Activated CD8-positive, alpha-beta T cell treated with anti-CD3 and anti-CD28 coated beads for 36 hours (primary cell): ENCODE data around the gene PPM1L. TPM values are rescaled to one million over a fixed set of nuclear protein-coding genes. Genes with fewer than 3 reads are reported as not detected.

Experiments used
- ATAC-seq: fragments of 200-7000 bp; cut with Tn5 transposase; one replicate; pipeline ENCODE4 v1.10.0; 2021; ENCODE audit warnings: mild to moderate bottlenecking, moderate library complexity
- CTCF ChIA-PET: fragments of 350-600 bp; sonication (Branson Sonifier 250); formaldehyde crosslinking; loops from one replicate; lab custom pipeline; 2021; ENCODE audit warnings: antibody characterized with exemption; lab: Charles Lee
- POLR2A ChIA-PET: fragments of 350-600 bp; sonication (Branson Sonifier 250); formaldehyde crosslinking; loops from one replicate; lab custom pipeline; 2021; ENCODE audit warnings: antibody characterized with exemption; lab: Charles Lee
- DNase-seq: peaks from one replicate; pipeline ENCODE4 v3.0.0-alpha.2; 2020
- H3K27ac Mint-ChIP-seq: one replicate; pipeline ENCODE4 v1.8.0; 2021; ENCODE audit warnings: mild to moderate bottlenecking, mixed read lengths
- H3K27me3 Mint-ChIP-seq: one replicate; pipeline ENCODE4 v1.8.0; 2021; ENCODE audit warnings: mixed read lengths
- H3K36me3 Mint-ChIP-seq: one replicate; pipeline ENCODE4 v1.8.0; 2021; ENCODE audit warnings: low read depth, mixed read lengths
- H3K4me1 Mint-ChIP-seq: one replicate; pipeline ENCODE4 v1.8.0; 2021; ENCODE audit warnings: low read depth, mixed read lengths
- H3K4me3 Mint-ChIP-seq: one replicate; pipeline ENCODE4 v1.8.0; 2021; ENCODE audit warnings: mild to moderate bottlenecking, moderate library complexity, mixed read lengths
- H3K9me3 Mint-ChIP-seq: one replicate; pipeline ENCODE4 v1.8.0; 2021; ENCODE audit warnings: mixed read lengths
- CTCF ChIP-seq: fragments of 200-600 bp; IDR thresholded peaks from one replicate; pipeline ENCODE4 v1.8.0; 2022; ENCODE audit warnings: antibody characterized with exemption, mild to moderate bottlenecking
- intact Hi-C: fragments of 100-400 bp; cut with micrococcal nuclease; formaldehyde crosslinking; loops from one replicate; pipeline ENCODE4 v1.10.0; 2022
- total RNA-seq, 2 experiments: library from RNA; stranded (reverse); gene quantifications; one replicate each; pipeline ENCODE4 v1.2.3, GENCODE V29; 2021

Gene PPM1L
- total RNA-seq, 2 experiments from 2014 or later: 2.6 to 2.7 TPM

GRCh38 chr3:160720123-160720746, 35.8 kb upstream of the PPM1L start:
- CTCF ChIA-PET: interaction anchor here (1.1 to 2.0 kb wide), 2 partner anchors 29 to 221 kb away, joined by 4 read pairs; no protein-coding TSS in a partner anchor
- DNase-seq: no peak
- no peaks in the 10 kb centered on the region for H3K36me3 Mint-ChIP-seq
- H3K9me3 Mint-ChIP-seq: no peaks in the 10 kb centered on the region
- no peaks in the 10 kb centered on the region for H3K4me1 Mint-ChIP-seq
- H3K27ac Mint-ChIP-seq: no peak overlapping the region
- intact Hi-C loops: no loop called here
- POLR2A ChIA-PET: no interaction called here
- no peak overlapping the region for H3K4me3 Mint-ChIP-seq
- ATAC-seq: no peak
- H3K27me3 Mint-ChIP-seq: peaks cover 9% of the 10 kb centered on the region
- no peak for TF ChIP-seq CTCF

GRCh38 chr3:160722331-160722730, 33.7 kb upstream of the PPM1L start:
- TF ChIP-seq CTCF: no peak
- Mint-ChIP-seq H3K36me3 (no peaks in the 10 kb centered on the region), H3K4me1 (no peaks in the 10 kb centered on the region), H3K9me3 (no peaks in the 10 kb centered on the region), H3K27ac (no peak overlapping the region), H3K27me3 (peaks cover 9% of the 10 kb centered on the region), H3K4me3 (no peak overlapping the region)
- no peak for DNase-seq
- no peak for ATAC-seq
- ChIA-PET POLR2A (no interaction called here), CTCF (no interaction called here)
- intact Hi-C loops: no loop called here

GRCh38 chr3:160725338-160725737, 30.7 kb upstream of the PPM1L start:
- ATAC-seq: no peak
- Mint-ChIP-seq H3K4me3 (no peak overlapping the region), H3K9me3 (no peaks in the 10 kb centered on the region)

GRCh38 chr3:160735826-160736225, 20.2 kb upstream of the PPM1L start:
- TF ChIP-seq CTCF: no peak
- ATAC-seq: no peak
- no peak for DNase-seq
- intact Hi-C loops: no loop called here
- POLR2A ChIA-PET: no interaction called here
- Mint-ChIP-seq H3K4me3 (no peak overlapping the region), H3K9me3 (no peaks in the 10 kb centered on the region), H3K36me3 (no peaks in the 10 kb centered on the region), H3K27me3 (peaks cover 3% of the 10 kb centered on the region), H3K4me1 (no peaks in the 10 kb centered on the region), H3K27ac (no peak overlapping the region)
- CTCF ChIA-PET: no interaction called here

More at GRCh38 chr3:160725338-160725737, 30.7 kb upstream of the PPM1L start:
- H3K27me3 Mint-ChIP-seq: peaks cover 11% of the 10 kb centered on the region
- H3K4me1 Mint-ChIP-seq: no peaks in the 10 kb centered on the region
- ChIA-PET CTCF (no interaction called here), POLR2A (no interaction called here)
- intact Hi-C loops: no loop called here
- no peaks in the 10 kb centered on the region for H3K36me3 Mint-ChIP-seq
- no peak for DNase-seq
- TF ChIP-seq CTCF: no peak
- no peak overlapping the region for H3K27ac Mint-ChIP-seq

- Mint-ChIP-seq H3K4me1 (no peaks in the 10 kb centered on the region), H3K27me3 (peaks cover 8% of the 10 kb centered on the region), H3K4me3 (no peak overlapping the region), H3K9me3 (no peaks in the 10 kb centered on the region), H3K27ac (no peak overlapping the region), H3K36me3 (no peaks in the 10 kb centered on the region)
- no peak for TF ChIP-seq CTCF
- DNase-seq (no peak), ATAC-seq (no peak)
- intact Hi-C loops: no loop called here
- ChIA-PET CTCF (interaction anchor here (1.8 kb wide), 1 partner anchor 204 kb away, joined by 5 read pairs; no protein-coding TSS in a partner anchor), POLR2A (no interaction called here)
Observed at GRCh38 chr3:160738048-160738447, 18.0 kb upstream of the PPM1L start.
